Esophagus muscularis mucosa (tissue), 3 donors: ENCODE measurements around the gene UCN2.

Source experiments
- POLR2AphosphoS5 ChIP-seq, 2 donors: sonication (generic); formaldehyde crosslinking; IDR thresholded peaks; one replicate each; pipeline ENCODE4 v1.6.1; 2017; ENCODE audit warnings: antibody characterized with exemption in 2 of 2
- TF ChIP-seq, protein P1 (sequence below), 3 experiments: fragments of 200-600 bp in 2 of 3; fragments of 450-650 bp in 1 of 3; sonication (generic) in 2 of 3; IDR thresholded peaks; one replicate each; pipeline ENCODE4 v1.5.1; 2017 to 2019; ENCODE audit warnings: antibody characterized with exemption in 3 of 3, mild to moderate bottlenecking in 2 of 3, moderate library complexity in 1 of 3

- TF ChIP-seq POLR2AphosphoS5 (IDR thresholded peaks at IDR 0.05): no peak
- TF ChIP-seq, protein P1, sequence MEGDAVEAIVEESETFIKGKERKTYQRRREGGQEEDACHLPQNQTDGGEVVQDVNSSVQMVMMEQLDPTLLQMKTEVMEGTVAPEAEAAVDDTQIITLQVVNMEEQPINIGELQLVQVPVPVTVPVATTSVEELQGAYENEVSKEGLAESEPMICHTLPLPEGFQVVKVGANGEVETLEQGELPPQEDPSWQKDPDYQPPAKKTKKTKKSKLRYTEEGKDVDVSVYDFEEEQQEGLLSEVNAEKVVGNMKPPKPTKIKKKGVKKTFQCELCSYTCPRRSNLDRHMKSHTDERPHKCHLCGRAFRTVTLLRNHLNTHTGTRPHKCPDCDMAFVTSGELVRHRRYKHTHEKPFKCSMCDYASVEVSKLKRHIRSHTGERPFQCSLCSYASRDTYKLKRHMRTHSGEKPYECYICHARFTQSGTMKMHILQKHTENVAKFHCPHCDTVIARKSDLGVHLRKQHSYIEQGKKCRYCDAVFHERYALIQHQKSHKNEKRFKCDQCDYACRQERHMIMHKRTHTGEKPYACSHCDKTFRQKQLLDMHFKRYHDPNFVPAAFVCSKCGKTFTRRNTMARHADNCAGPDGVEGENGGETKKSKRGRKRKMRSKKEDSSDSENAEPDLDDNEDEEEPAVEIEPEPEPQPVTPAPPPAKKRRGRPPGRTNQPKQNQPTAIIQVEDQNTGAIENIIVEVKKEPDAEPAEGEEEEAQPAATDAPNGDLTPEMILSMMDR (IDR thresholded peaks at IDR 0.05): no peak
Measured at GRCh38 chr3:48563382-48563918, at the start of gene UCN2.
